Colonic mucosa (tissue), 4 donors: Measurements from ENCODE around the gene PADI3. TPM values are rescaled to one million over a fixed set of nuclear protein-coding genes. Genes with fewer than 3 reads are reported as not detected.

Source experiments
- DNase-seq: peaks from one replicate; pipeline ENCODE4 v3.0.0-alpha.2; 2020
- H3K27ac ChIP-seq: fragments of 200-600 bp; one replicate; pipeline ENCODE4 v1.8.0; 2021
- H3K27me3 ChIP-seq: fragments of 200-600 bp; one replicate; pipeline ENCODE4 v1.8.0; 2021
- H3K36me3 ChIP-seq: fragments of 200-600 bp; one replicate; pipeline ENCODE4 v1.8.0; 2021
- H3K4me1 ChIP-seq: fragments of 200-600 bp; one replicate; pipeline ENCODE4 v1.8.0; 2021; ENCODE audit warnings: mild to moderate bottlenecking
- H3K4me3 ChIP-seq: fragments of 200-600 bp; one replicate; pipeline ENCODE4 v1.8.0; 2021
- H3K9ac ChIP-seq, 2 donors: one replicate each; pipeline ENCODE4 v1.7.0; 2013; ENCODE audit warnings: control low read depth in 2 of 2, low read depth in 2 of 2, low read length in 2 of 2
- H3K9me3 ChIP-seq: fragments of 200-600 bp; one replicate; pipeline ENCODE4 v1.8.0; 2021
- intact Hi-C: fragments of 100-400 bp; cut with DNase I; formaldehyde crosslinking; loops from one replicate; pipeline ENCODE4 v1.14.1; 2022
- total RNA-seq, 2 donors: library from RNA; stranded (reverse); fragmentation: NEBNext Ultra II Directional in 1 of 2; extraction: Animal tissue kit (Norgen Biotek cat#: 25700) in 1 of 2; gene quantifications; one replicate each; pipeline ENCODE4 v1.2.1, GENCODE V29; 2021
- TF ChIP-seq, protein P1 (sequence below): fragments of 200-600 bp; IDR thresholded peaks from one replicate; pipeline ENCODE4 v1.8.0; 2022; ENCODE audit warnings: antibody characterized with exemption, mild to moderate bottlenecking
- donor health status: healthy.
- donor health status: DM: no; HTN: no; CAD: no.
- donor health status: DM: no; HTN: no; CAD: no.

Gene PADI3
- total RNA-seq, 2 donors from 2014 or later, result 0.13 TPM; not detected in 1

DNA sequence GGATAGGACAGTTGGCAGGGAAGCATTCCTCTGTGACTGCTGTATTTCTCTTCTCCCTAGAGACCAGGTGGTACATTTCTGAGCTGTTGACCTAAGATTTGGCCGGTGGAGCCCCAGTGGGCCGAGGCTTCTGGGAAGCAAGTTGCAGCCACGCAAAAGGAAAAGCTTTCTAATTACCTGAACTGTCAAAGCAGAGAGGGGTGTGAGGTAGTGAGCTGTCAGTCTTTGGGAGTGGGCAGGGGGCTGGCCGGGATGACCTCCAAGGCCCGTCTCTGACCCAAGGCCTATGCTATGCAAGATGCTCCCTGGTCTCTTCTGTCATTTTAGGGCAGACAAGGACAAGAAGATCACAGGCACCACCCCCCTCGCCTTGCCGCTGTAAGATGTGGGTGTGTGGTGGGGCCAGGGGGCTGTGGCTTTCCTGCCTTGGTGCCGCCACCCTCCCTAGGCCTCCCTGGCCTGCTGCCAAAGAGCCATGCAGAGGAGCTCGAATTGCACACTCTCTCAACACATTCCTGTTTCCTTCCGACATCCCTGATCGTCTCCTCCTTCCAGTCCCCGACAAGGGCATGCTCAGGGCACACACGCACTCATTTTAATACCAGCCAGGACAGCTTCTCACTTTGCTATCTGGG is 36.3 kb upstream of the PADI3 start:
- no peaks in the 10 kb centered on the region for H3K4me1 ChIP-seq
- H3K27ac ChIP-seq, result no peak overlapping the region
- no peak for DNase-seq

GRCh38 chr1:17213148-17213781 is 35.6 kb upstream of the PADI3 start:
- DNase-seq, result no peak

More for the DNA sequence above, 36.3 kb upstream of the PADI3 start:
- intact Hi-C loops, result no loop called here
- no peaks in the 10 kb centered on the region for H3K9me3 ChIP-seq
- H3K4me3 ChIP-seq, result no peak overlapping the region
- H3K36me3 ChIP-seq, result no peaks in the 10 kb centered on the region
- no peak overlapping the region for H3K9ac ChIP-seq
- TF ChIP-seq, protein P1, sequence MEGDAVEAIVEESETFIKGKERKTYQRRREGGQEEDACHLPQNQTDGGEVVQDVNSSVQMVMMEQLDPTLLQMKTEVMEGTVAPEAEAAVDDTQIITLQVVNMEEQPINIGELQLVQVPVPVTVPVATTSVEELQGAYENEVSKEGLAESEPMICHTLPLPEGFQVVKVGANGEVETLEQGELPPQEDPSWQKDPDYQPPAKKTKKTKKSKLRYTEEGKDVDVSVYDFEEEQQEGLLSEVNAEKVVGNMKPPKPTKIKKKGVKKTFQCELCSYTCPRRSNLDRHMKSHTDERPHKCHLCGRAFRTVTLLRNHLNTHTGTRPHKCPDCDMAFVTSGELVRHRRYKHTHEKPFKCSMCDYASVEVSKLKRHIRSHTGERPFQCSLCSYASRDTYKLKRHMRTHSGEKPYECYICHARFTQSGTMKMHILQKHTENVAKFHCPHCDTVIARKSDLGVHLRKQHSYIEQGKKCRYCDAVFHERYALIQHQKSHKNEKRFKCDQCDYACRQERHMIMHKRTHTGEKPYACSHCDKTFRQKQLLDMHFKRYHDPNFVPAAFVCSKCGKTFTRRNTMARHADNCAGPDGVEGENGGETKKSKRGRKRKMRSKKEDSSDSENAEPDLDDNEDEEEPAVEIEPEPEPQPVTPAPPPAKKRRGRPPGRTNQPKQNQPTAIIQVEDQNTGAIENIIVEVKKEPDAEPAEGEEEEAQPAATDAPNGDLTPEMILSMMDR, result no peak
- no peaks in the 10 kb centered on the region for H3K27me3 ChIP-seq

DNA sequence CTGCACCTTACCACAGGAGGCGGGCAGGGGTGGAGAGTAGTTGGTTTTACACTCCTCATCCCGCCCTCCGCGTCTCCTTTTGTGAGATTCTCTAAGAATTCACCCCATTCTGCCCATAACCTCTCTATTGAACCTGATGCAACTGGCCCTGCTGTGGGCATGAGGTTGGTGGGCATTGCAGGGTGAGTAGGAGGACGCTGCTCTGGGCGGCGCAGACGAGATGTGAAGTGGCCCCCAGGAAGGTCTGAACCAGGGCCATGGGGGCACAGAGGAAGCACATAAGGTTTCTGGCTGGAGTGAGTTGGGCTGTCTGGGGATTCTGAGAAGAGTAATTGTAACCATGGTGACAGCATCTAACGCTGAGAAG is 35.1 kb upstream of the PADI3 start:
- Histone ChIP-seq H3K27ac (no peak overlapping the region), H3K9ac (no peak overlapping the region), H3K4me1 (no peaks in the 10 kb centered on the region), H3K4me3 (no peak overlapping the region), H3K27me3 (no peaks in the 10 kb centered on the region), H3K36me3 (no peaks in the 10 kb centered on the region), H3K9me3 (no peaks in the 10 kb centered on the region)
- DNase-seq, result no peak
- TF ChIP-seq, protein P1, result no peak
- intact Hi-C loops, result no loop called here

More at GRCh38 chr1:17213148-17213781, 35.6 kb upstream of the PADI3 start:
- Histone ChIP-seq H3K36me3 (no peaks in the 10 kb centered on the region), H3K4me3 (no peak overlapping the region), H3K27me3 (no peaks in the 10 kb centered on the region), H3K4me1 (no peaks in the 10 kb centered on the region), H3K9me3 (no peaks in the 10 kb centered on the region), H3K27ac (no peak overlapping the region), H3K9ac (no peak overlapping the region)
- TF ChIP-seq, protein P1, result no peak
- intact Hi-C loops, result no loop called here

GRCh38 chr1:17214876-17215544 is 33.9 kb upstream of the PADI3 start:
- H3K27me3 ChIP-seq, result no peaks in the 10 kb centered on the region

DNA sequence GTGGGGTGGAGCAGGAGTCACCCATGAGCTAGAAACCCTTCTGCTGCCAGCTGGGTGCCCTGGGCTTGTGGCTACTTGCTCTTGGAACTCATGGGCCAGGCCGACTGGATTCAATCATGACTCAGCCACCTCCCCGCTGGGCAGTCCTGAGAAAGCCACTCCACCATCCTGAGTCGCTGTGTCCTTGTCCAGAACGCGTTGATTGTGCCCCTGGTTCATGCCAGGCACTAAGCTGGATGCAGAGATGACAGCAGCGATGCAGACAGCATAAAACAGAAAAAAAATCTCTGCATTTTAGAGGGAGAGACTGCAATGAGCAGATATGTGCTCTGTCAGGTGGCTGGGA is 33.4 kb upstream of the PADI3 start:
- TF ChIP-seq, protein P1, result no peak
- Histone ChIP-seq H3K4me1 (no peaks in the 10 kb centered on the region), H3K4me3 (no peak overlapping the region), H3K27me3 (no peaks in the 10 kb centered on the region), H3K27ac (no peak overlapping the region), H3K9me3 (no peaks in the 10 kb centered on the region), H3K36me3 (no peaks in the 10 kb centered on the region), H3K9ac (no peak overlapping the region)
- DNase-seq, result no peak
- intact Hi-C loops, result no loop called here

More at GRCh38 chr1:17214876-17215544, 33.9 kb upstream of the PADI3 start:
- Histone ChIP-seq H3K4me1 (no peaks in the 10 kb centered on the region), H3K27ac (no peak overlapping the region), H3K9me3 (no peaks in the 10 kb centered on the region), H3K4me3 (no peak overlapping the region), H3K9ac (no peak overlapping the region), H3K36me3 (no peaks in the 10 kb centered on the region)
- no peak for DNase-seq
- TF ChIP-seq, protein P1, result no peak
- intact Hi-C loops, result no loop called here
